Keratinocyte (primary cell): ENCODE results near the gene CD40. TPM values are rescaled to one million over a fixed set of nuclear protein-coding genes. Genes with fewer than 3 reads are reported as not detected.

Source experiments
- DNase-seq: peaks from one replicate; pipeline ENCODE4 v3.0.0-alpha.2; 2011; ENCODE audit warnings: low read depth, missing footprints, low spot score
- FAIRE-seq: peaks from 2 replicates; lab custom pipeline; 2011; peaks lifted over from hg19 to GRCh38; lab: Jason Lieb, UNC
- H2AFZ ChIP-seq: 2 replicates; pipeline ENCODE4 v1.6.0; 2012; ENCODE audit warnings: low read length, control low read depth, inconsistent platforms; ENCODE audit not compliant: control insufficient read depth
- H3K27ac ChIP-seq: 2 replicates; pipeline ENCODE4 v1.5.1; 2011; ENCODE audit warnings: low read length; ENCODE audit not compliant: control insufficient read depth, insufficient read depth
- H3K27me3 ChIP-seq: 3 replicates; pipeline ENCODE4 v1.6.0; 2011; ENCODE audit warnings: low read length; ENCODE audit not compliant: control insufficient read depth, insufficient read depth; ENCODE audit errors: extremely low read depth
- H3K36me3 ChIP-seq, 2 experiments: 2 replicates in 1 of 2; 3 replicates in 1 of 2; pipeline ENCODE4 v1.5.1; 2011; ENCODE audit warnings: low read length in 2 of 2, mild to moderate bottlenecking in 1 of 2; ENCODE audit not compliant: control insufficient read depth in 2 of 2, insufficient read depth in 2 of 2; ENCODE audit errors: extremely low read depth in 1 of 2
- H3K4me1 ChIP-seq: 3 replicates; pipeline ENCODE4 v1.5.1; 2011; ENCODE audit warnings: low read length; ENCODE audit not compliant: control insufficient read depth, insufficient read depth; ENCODE audit errors: extremely low read depth
- H3K4me2 ChIP-seq: 3 replicates; pipeline ENCODE4 v1.6.0; 2011; ENCODE audit warnings: low read depth, low read length; ENCODE audit not compliant: control insufficient read depth, insufficient read depth; ENCODE audit errors: extremely low read depth
- H3K4me3 ChIP-seq, 3 experiments: fragments of 200-600 bp in 1 of 3; sonication (generic) in 1 of 3; 2 replicates in 2 of 3; 3 replicates in 1 of 3; pipeline ENCODE4 v1.5.1; 2011 to 2016; ENCODE audit warnings: low read length in 3 of 3, mild to moderate bottlenecking in 3 of 3, control low read depth in 2 of 3, inconsistent platforms in 1 of 3, low read depth in 1 of 3, mixed read lengths in 1 of 3, mixed run types in 1 of 3, moderate library complexity in 1 of 3; ENCODE audit not compliant: control insufficient read depth in 2 of 3, insufficient read depth in 2 of 3; ENCODE audit errors: extremely low read depth in 1 of 3
- H3K79me2 ChIP-seq: 2 replicates; pipeline ENCODE4 v1.6.0; 2012; ENCODE audit warnings: low read length; ENCODE audit not compliant: control insufficient read depth, insufficient read depth
- H3K9ac ChIP-seq: 3 replicates; pipeline ENCODE4 v1.6.0; 2011; ENCODE audit warnings: low read length; ENCODE audit not compliant: control insufficient read depth, insufficient read depth; ENCODE audit errors: extremely low read depth
- H3K9me1 ChIP-seq: 3 replicates; pipeline ENCODE4 v1.6.0; 2011; ENCODE audit warnings: low read length; ENCODE audit not compliant: control insufficient read depth, insufficient read depth; ENCODE audit errors: extremely low read depth
- H3K9me3 ChIP-seq: 2 replicates; pipeline ENCODE4 v1.5.1; 2012; ENCODE audit warnings: low read depth, low read length; ENCODE audit not compliant: control insufficient read depth
- H4K20me1 ChIP-seq: 3 replicates; pipeline ENCODE4 v1.6.0; 2011; ENCODE audit warnings: low read length; ENCODE audit not compliant: control insufficient read depth, insufficient read depth; ENCODE audit errors: extremely low read depth
- CTCF ChIP-seq, 3 experiments: IDR thresholded peaks in 1 of 3; conservative IDR thresholded peaks in 1 of 3; optimal IDR thresholded peaks in 1 of 3; 2 replicates in 2 of 3; 3 replicates in 1 of 3; pipeline versions ENCODE3 to v1.5.1; 2011; ENCODE audit warnings: low read length in 3 of 3, mild to moderate bottlenecking in 3 of 3, moderate library complexity in 2 of 3, control low read depth in 1 of 3, inconsistent platforms in 1 of 3; ENCODE audit not compliant: insufficient read depth in 2 of 3; ENCODE audit errors: extremely low read depth in 1 of 3
- EZH2 ChIP-seq: IDR thresholded peaks from one replicate; pipeline ENCODE4 v1.6.1; 2012; ENCODE audit warnings: inconsistent platforms, mild to moderate bottlenecking, low read length, moderate library complexity
- dilution Hi-C: fragments of 300-500 bp; cut with MboI; formaldehyde crosslinking; loops from one replicate; pipeline ENCODE4 v1.7.0; 2020; ENCODE audit warnings: low sequenced_read_pairs; ENCODE audit not compliant: extremely low pct_ligation_motif_present
- polyA plus RNA-seq, 5 experiments: library from polyadenylated mRNA; depleted of rRNA in 3 of 5; stranded (reverse) in 3 of 5; stranded (forward) in 1 of 5; unstranded in 1 of 5; fragments of >200 nt; gene quantifications; 1 replicate in 1 of 5; 2 replicates in 3 of 5; 3 replicates in 1 of 5; pipeline versions ENCODE4 v1.2.1 to v1.2.3, GENCODE V29; 2011 to 2012; ENCODE audit warnings: missing spikeins in 2 of 5, low read depth in 1 of 5, low replicate concordance in 1 of 5

CD40 gene
- polyA plus RNA-seq, 1 donor (not counting 4 experiments of a cell fraction or from before 2014, with no cell fraction given) = 13.4 TPM

- H3K36me3 ChIP-seq = peaks cover 5 to 13% of the 10 kb centered on the region in 2 experiments
- no peak overlapping the region for H3K4me2 ChIP-seq
- peaks cover 30% of the 10 kb centered on the region for H3K79me2 ChIP-seq
- no peak for FAIRE-seq
- dilution Hi-C loops = no loop called here
- no peak for DNase-seq
- no peak overlapping the region for H3K27ac ChIP-seq
- no peak overlapping the region for H3K4me3 ChIP-seq
- H4K20me1 ChIP-seq = peaks cover 5% of the 10 kb centered on the region
- no peak for TF ChIP-seq EZH2
- TF ChIP-seq CTCF (optimal IDR thresholded peaks at IDR 0.05 in 1 of 3, IDR thresholded peaks at IDR 0.05 in 1 of 3, conservative IDR thresholded peaks at IDR 0.05 in 1 of 3; ENCODE audit: extremely low read depth in 1 of 3, insufficient read depth in 2 of 3, low read length in 3 of 3) = no peak
- H3K9me3 ChIP-seq = no peaks in the 10 kb centered on the region
- H3K9me1 ChIP-seq = no peaks in the 10 kb centered on the region
- H3K27me3 ChIP-seq = no peaks in the 10 kb centered on the region
- no peak overlapping the region for H2AFZ ChIP-seq
- peaks cover 11% of the 10 kb centered on the region for H3K4me1 ChIP-seq
- H3K9ac ChIP-seq = no peak overlapping the region
Observed at GRCh38 chr20:46076806-46077205, 41.3 kb upstream of the CD40 start.

GRCh38 chr20:46077642-46078305, 40.3 kb upstream of the CD40 start:
- Histone ChIP-seq H3K27ac (no peak overlapping the region), H3K36me3 (peaks cover 5 to 13% of the 10 kb centered on the region in 2 experiments), H3K4me1 (peaks cover 11% of the 10 kb centered on the region), H3K79me2 (peaks cover 40% of the 10 kb centered on the region), H2AFZ (no peak overlapping the region), H4K20me1 (peaks cover 4% of the 10 kb centered on the region), H3K9me3 (no peaks in the 10 kb centered on the region), H3K9ac (no peak overlapping the region), H3K4me3 (no peak overlapping the region), H3K27me3 (no peaks in the 10 kb centered on the region), H3K4me2 (no peak overlapping the region), H3K9me1 (no peaks in the 10 kb centered on the region)
- DNase-seq (no peak), FAIRE-seq (no peak)
- dilution Hi-C loops = no loop called here
- TF ChIP-seq EZH2 = no peak
- no peak for TF ChIP-seq CTCF (optimal IDR thresholded peaks at IDR 0.05 in 1 of 3, IDR thresholded peaks at IDR 0.05 in 1 of 3, conservative IDR thresholded peaks at IDR 0.05 in 1 of 3; ENCODE audit: extremely low read depth in 1 of 3, insufficient read depth in 2 of 3, low read length in 3 of 3)
